WTC11 (cell line): ENCODE data around the gene KIF21B. TPM values are rescaled to one million over a fixed set of nuclear protein-coding genes. Genes with fewer than 3 reads are reported as not detected.

Source experiments
- ATAC-seq: fragments of 200-7000 bp; cut with Tn5 transposase; 2 replicates; pipeline ENCODE4 v1.10.0; 2021; ENCODE audit warnings: mild to moderate bottlenecking, moderate library complexity
- CTCF ChIA-PET: fragments of 300-600 bp; sonication (Branson Sonifier 250); formaldehyde crosslinking; loops from one replicate; lab custom pipeline; 2021; ENCODE audit warnings: antibody characterized with exemption; lab: Charles Lee
- POLR2A ChIA-PET: fragments of 350-600 bp; sonication (Branson Sonifier 250); formaldehyde crosslinking; loops from one replicate; lab custom pipeline; 2021; ENCODE audit warnings: antibody characterized with exemption; lab: Charles Lee
- DNase-seq: peaks from one replicate; pipeline ENCODE4 v3.0.0; 2021; ENCODE audit warnings: low spot score
- H3K27ac Mint-ChIP-seq: 2 replicates; pipeline ENCODE4 v1.8.0; 2021; ENCODE audit warnings: mixed read lengths
- H3K27me3 Mint-ChIP-seq: 2 replicates; pipeline ENCODE4 v1.8.0; 2021; ENCODE audit warnings: low read depth, mild to moderate bottlenecking, moderate library complexity, mixed read lengths
- H3K36me3 Mint-ChIP-seq: 2 replicates; pipeline ENCODE4 v1.8.0; 2021; ENCODE audit warnings: mixed read lengths
- H3K4me1 Mint-ChIP-seq: 2 replicates; pipeline ENCODE4 v1.8.0; 2022; ENCODE audit warnings: mixed read lengths
- H3K4me3 Mint-ChIP-seq: 2 replicates; pipeline ENCODE4 v1.8.0; 2021; ENCODE audit warnings: mild to moderate bottlenecking, moderate library complexity, mixed read lengths
- H3K9me3 Mint-ChIP-seq: 2 replicates; pipeline ENCODE4 v1.8.0; 2021; ENCODE audit warnings: mixed read lengths
- AFF4 ChIP-seq: sonication (generic); formaldehyde crosslinking; IDR thresholded peaks from 2 replicates; pipeline ENCODE4 v1.8.1; 2023; ENCODE audit warnings: mild to moderate bottlenecking, missing genetic modification reagents, borderline replicate concordance
- AR ChIP-seq: fragments of 250-450 bp; sonication (Bioruptor Pico); IDR thresholded peaks from 2 replicates; pipeline ENCODE4 v1.9.0; 2021; ENCODE audit warnings: mild to moderate bottlenecking
- CREM ChIP-seq: sonication (generic); formaldehyde crosslinking; IDR thresholded peaks from 2 replicates; pipeline ENCODE4 v1.8.1; 2022; ENCODE audit warnings: mild to moderate bottlenecking, missing genetic modification reagents, moderate library complexity
- CTCF ChIP-seq: fragments of 200-600 bp; IDR thresholded peaks from 2 replicates; pipeline ENCODE4 v1.8.0; 2022; ENCODE audit warnings: antibody characterized with exemption
- ETV6 ChIP-seq: sonication (generic); formaldehyde crosslinking; IDR thresholded peaks from 2 replicates; pipeline ENCODE4 v1.8.1; 2022; ENCODE audit warnings: mild to moderate bottlenecking, missing genetic modification reagents
- GABPB1 ChIP-seq: sonication (generic); formaldehyde crosslinking; IDR thresholded peaks from 2 replicates; pipeline ENCODE4 v1.8.1; 2023; ENCODE audit warnings: mild to moderate bottlenecking, missing genetic modification reagents
- NFYB ChIP-seq: sonication (generic); formaldehyde crosslinking; conservative IDR thresholded peaks from 2 replicates; pipeline ENCODE4 v1.8.0; 2022; ENCODE audit warnings: low read depth, missing genetic modification reagents
- SOX15 ChIP-seq: fragments of 250-450 bp; sonication (Bioruptor Pico); IDR thresholded peaks from 2 replicates; pipeline ENCODE4 v1.9.0; 2021; ENCODE audit warnings: mild to moderate bottlenecking
- STAT6 ChIP-seq: sonication (generic); formaldehyde crosslinking; conservative IDR thresholded peaks from 2 replicates; pipeline ENCODE4 v1.8.1; 2023; ENCODE audit warnings: mild to moderate bottlenecking, low read depth, missing genetic modification reagents, moderate library complexity
- ZNF425 ChIP-seq: fragments of 250-450 bp; sonication (Bioruptor Pico); conservative IDR thresholded peaks from 2 replicates; pipeline ENCODE4 v1.9.0; 2021; ENCODE audit warnings: mild to moderate bottlenecking
- total RNA-seq: library from RNA; stranded (reverse); gene quantifications from 3 replicates; pipeline ENCODE4 v1.2.3, GENCODE V29; 2021

Gene KIF21B
- total RNA-seq, 1 experiment from 2014 or later, result 19.4 TPM

- TF ChIP-seq CTCF (no peak), CREM (CRISPR knock-in tag) (no peak), STAT6 (CRISPR knock-in tag) (no peak), AFF4 (CRISPR knock-in tag) (no peak), ETV6 (CRISPR knock-in tag) (no peak)
These were observed 9.3 kb downstream of the KIF21B start (continued) for GRCh38 chr1:201013991-201014815.

- Mint-ChIP-seq H3K4me1 (peaks cover 37% of the 10 kb centered on the region), H3K9me3 (no peaks in the 10 kb centered on the region), H3K36me3 (no peaks in the 10 kb centered on the region), H3K4me3 (no peak overlapping the region), H3K27me3 (no peaks in the 10 kb centered on the region), H3K27ac (no peak overlapping the region)
- ChIA-PET CTCF (interaction anchor here (1.5 to 5.0 kb wide), 2 partner anchors 13 to 41 kb away, joined by 3 to 54 read pairs; partner anchors contain the start of gene KIF21B), POLR2A (no interaction called here)
- no peak for TF ChIP-seq AR
- no peak for TF ChIP-seq SOX15 (CRISPR knock-in tag)
- no peak for TF ChIP-seq NFYB (CRISPR knock-in tag)
- TF ChIP-seq ZNF425 (CRISPR knock-in tag), result no peak
- TF ChIP-seq GABPB1 (CRISPR knock-in tag), result no peak
- DNase-seq, result no peak
- ATAC-seq, result no peak
These were observed 10.5 kb downstream of the KIF21B start for GRCh38 chr1:201013031-201013485.
